GM19452 (cell line): ENCODE results near the gene SC5D.

ENCODE experiments used
- ATAC-seq: cut with Tn5 transposase; IDR thresholded peaks from one replicate; pipeline ENCODE4 v1.9.1; 2021; ENCODE audit not compliant: unreplicated experiment

SC5D gene

DNA sequence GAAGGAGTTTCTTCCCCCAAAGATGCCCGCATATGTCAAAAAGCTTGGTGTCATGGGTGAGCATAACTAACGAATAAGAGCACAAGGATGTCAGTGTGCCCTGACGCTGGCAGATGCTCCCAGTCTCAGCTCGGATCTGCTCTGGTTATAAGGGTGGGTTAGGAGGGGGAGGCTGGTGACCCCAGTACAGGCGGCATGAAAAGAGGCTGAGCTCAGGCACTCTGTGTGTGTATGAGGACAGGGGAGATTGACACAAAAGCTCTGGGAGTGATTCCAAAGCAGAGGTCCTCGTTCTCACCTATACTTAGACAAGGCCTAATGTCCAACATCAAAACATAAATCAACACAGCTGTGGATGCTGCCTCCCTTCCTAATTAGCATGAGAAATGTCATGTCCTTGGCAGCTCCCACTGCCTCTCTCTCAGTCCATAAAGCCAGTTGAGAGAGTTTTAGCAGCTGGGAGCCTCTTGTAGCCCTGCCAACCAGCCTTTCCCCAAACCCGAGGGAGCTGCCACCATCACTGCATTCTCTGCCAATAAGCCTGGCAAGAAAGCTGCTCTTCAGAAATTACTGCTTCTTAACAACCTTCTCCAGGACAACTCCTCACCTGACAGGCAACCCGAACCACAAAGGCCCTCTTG is 59.8 kb downstream of the SC5D start:
- ATAC-seq: no peak

DNA sequence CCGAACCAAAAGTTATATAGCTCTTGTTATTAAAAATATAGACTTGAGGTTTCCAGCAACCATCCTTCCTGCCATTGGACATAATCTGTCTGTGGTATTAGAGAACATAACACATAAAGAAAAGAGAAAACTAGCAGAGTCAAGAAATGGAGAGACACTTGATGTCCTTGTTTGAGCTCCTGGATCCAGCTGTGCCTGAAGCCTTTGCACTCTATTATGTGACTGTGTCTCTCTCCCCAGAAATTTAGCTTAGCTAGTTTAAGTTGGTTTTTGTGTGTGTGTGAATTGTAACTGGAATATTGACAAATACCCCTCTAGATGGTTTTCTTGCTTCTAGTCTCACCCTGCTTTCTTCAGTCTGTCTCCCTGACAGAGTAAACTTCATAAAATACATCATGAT is 61.6 kb downstream of the SC5D start:
- no peak for ATAC-seq

DNA sequence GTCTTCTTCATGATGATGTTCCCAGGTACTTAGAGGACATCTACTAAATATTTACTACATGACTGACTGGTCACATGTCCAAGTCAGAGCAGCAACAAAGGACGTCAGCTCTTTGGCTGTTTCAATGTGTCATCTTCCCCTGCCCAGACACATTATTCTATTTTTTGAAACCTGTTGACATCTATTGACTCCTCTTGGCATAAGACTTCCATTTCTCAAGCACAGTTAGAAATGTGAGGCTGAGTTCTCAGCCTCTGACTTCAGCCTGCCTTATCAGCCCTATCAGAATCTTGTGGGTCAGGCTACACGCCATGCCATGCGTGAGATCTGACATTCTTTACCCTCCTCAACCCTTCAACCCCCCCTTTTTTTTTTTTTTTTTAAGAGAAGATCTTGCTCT is 63.8 kb downstream of the SC5D start:
- no peak for ATAC-seq
